ENCODE measurements around the gene PHF5A. TPM values are rescaled to one million over a fixed set of nuclear protein-coding genes. Genes with fewer than 3 reads are reported as not detected.

Gene PHF5A
- total and polyA plus RNA-seq, 2 of the 8 experiments (the other 6 are each of a cell fraction or from before 2014, with no cell fraction given) = 119 to 135 TPM

DNA sequence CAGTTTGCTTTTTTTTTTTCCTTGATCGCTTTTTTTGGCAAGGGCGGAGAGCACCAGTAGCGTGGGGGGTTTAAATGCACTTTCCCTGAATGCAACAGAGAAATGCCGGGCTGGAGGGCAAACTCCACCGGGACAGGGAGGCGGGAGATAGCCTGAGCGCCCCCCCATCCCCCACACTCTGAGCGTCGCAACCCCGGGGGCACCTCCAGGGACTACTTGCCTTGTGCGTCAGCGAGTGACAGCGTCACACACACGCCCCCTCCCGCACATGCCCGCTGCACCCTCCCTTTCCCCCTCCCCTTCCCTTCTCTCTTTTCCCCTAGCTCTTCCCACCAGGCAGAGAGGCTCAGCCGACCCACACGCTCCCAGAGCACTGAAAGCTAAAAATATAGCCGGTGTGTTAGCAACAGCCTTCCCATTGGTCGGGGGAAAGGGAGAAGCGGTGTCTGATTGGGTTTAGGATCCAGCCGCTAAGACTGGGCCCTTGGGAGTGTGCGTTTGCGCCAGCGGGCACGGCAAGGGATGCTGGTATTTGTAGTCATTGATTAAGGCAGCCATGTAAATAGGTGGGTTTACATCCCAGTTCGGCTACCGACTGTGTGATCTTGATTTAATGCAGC, 20.2 kb downstream of the PHF5A start:
- no peak overlapping the region for H3K14ac ChIP-seq (ENCODE audit: insufficient read length)
- FAIRE-seq (peak; percentile 98), DNase-seq (ENCODE audit: low read depth in 1 of 2, low spot score in 2 of 2) (peak; percentile 87 to 97)
- peak overlapping the region; percentile 99 for H2BK5ac ChIP-seq (ENCODE audit: low read depth, low read length)
- H2BK20ac ChIP-seq (ENCODE audit: low read length) = no peak overlapping the region
- ChIA-PET CTCF (ENCODE audit: partially characterized antibody) (interaction anchor here (0.6 to 2.4 kb wide), 6 partner anchors 14 to 107 kb away, joined by 3 to 14 read pairs (median 4); no protein-coding TSS in a partner anchor), POLR2A (ENCODE audit: partially characterized antibody) (interaction anchor here (0.6 to 28.8 kb wide), 27 partner anchors 9 to 355 kb away, joined by 3 to 887 read pairs (median 3); partner anchors contain the start of genes ACO2, EP300, PHF5A and SNU13)
- peak overlapping the region; percentile 96 for H3K27ac ChIP-seq (ENCODE audit: low read depth, low read length)
- peaks cover 0 to 3% (median 0%) of the 10 kb centered on the region in 4 experiments; a peak in 1 of 8 replicates for H3K36me3 ChIP-seq (ENCODE audit: control insufficient read depth in 2 of 4, insufficient read depth in 4 of 4, low read length in 3 of 4)
- H3K23me2 ChIP-seq (ENCODE audit: low read depth, low read length) = peaks cover 29% of the 10 kb centered on the region
- peaks cover 0 to 3% of the 10 kb centered on the region in 2 experiments for H4K20me1 ChIP-seq (replicated peaks in 1 of 2; ENCODE audit: control insufficient read depth in 1 of 2, insufficient read depth in 2 of 2, low read length in 2 of 2)
- peak overlapping the region; percentile 67 to 100 (median 96) for H3K4me3 ChIP-seq (ENCODE audit: extremely low read depth in 1 of 4, insufficient read depth in 2 of 4, low read depth in 3 of 4, low read length in 4 of 4)
- H3K79me2 ChIP-seq (ENCODE audit: control insufficient read depth in 1 of 2, insufficient read depth in 2 of 2, low read length in 2 of 2) = peaks cover 14 to 30% of the 10 kb centered on the region in 2 experiments
- H3K4me2 ChIP-seq (ENCODE audit: insufficient read depth in 1 of 2, low read depth in 2 of 2, low read length in 2 of 2) = peak overlapping the region; percentile 88 to 92
- no peaks in the 10 kb centered on the region for H3K9me3 ChIP-seq (ENCODE audit: insufficient read depth in 2 of 2, low read depth in 1 of 2, low read length in 1 of 2)
- peak overlapping the region; percentile 98; the same call in 1 of the 2 replicates for H4K8ac ChIP-seq (ENCODE audit: extremely low read depth, insufficient read depth, low read length)
- H2BK12ac ChIP-seq (ENCODE audit: low read depth, low read length) = peak overlapping the region; percentile 87
- peak overlapping the region; percentile 97 for H3K56ac ChIP-seq (replicated peaks; ENCODE audit: insufficient read length, low read depth, low read length)
- H2BK15ac ChIP-seq (ENCODE audit: low read length) = peak overlapping the region; percentile 72; the same call in 1 of the 2 replicates
- H3K9ac ChIP-seq (replicated peaks in 1 of 4; ENCODE audit: extremely low read depth in 1 of 4, low read depth in 3 of 4, low read length in 3 of 4) = peak overlapping the region; percentile 91 to 99 (median 94)
- H4K91ac ChIP-seq (replicated peaks; ENCODE audit: insufficient read length, low read length) = peak overlapping the region; percentile 91
- no peak overlapping the region for H2AK5ac ChIP-seq (ENCODE audit: low read depth, low read length)
- H3K18ac ChIP-seq (ENCODE audit: extremely low read depth, low read length) = peak overlapping the region; percentile 93
- H3K27me3 ChIP-seq (replicated peaks in 1 of 4; ENCODE audit: control insufficient read depth in 3 of 4, extremely low read depth in 1 of 4, insufficient read depth in 3 of 4, low read length in 3 of 4) = no peaks in the 10 kb centered on the region
- H2AFZ ChIP-seq (ENCODE audit: low read length) = no peak overlapping the region
- peak overlapping the region; percentile 97 for H3K4ac ChIP-seq (replicated peaks; ENCODE audit: insufficient read length, low read depth, low read length)
- peaks cover 0 to 7% (median 4%) of the 10 kb centered on the region in 4 experiments; a peak in 5 of 7 replicates for H3K4me1 ChIP-seq (replicated peaks in 1 of 4; ENCODE audit: control insufficient read depth in 3 of 4, insufficient read depth in 4 of 4, low read length in 3 of 4)
- peaks cover 6% of the 10 kb centered on the region; the same call in 1 of the 2 replicates for H3K79me1 ChIP-seq (ENCODE audit: low read depth, low read length)
- no peak overlapping the region for H2BK120ac ChIP-seq (replicated peaks; ENCODE audit: low read depth, low read length)
- peak overlapping the region; percentile 42 for H4K5ac ChIP-seq (ENCODE audit: insufficient read length, low read depth, low read length)
- no peak overlapping the region for H3K23ac ChIP-seq (ENCODE audit: insufficient read length)
- WGBS, 2 experiments (ENCODE audit: extremely low coverage in 1 of 2, insufficient coverage in 1 of 2, insufficient read length in 1 of 2, insufficient replicate concordance in 2 of 2, low coverage in 1 of 2, low lambda C conversion rate in 2 of 2, missing lambda C conversion rate in 1 of 2) = 4% methylated on average over 22 of the region's 28 CpGs; no CpG with 5 or more reads in 1 of the 2 experiments
- peak; percentile 76 for TF ChIP-seq JUND (IDR thresholded peaks at IDR 0.05; ENCODE audit: low read length)

Measured in H1 (cell line).